HepG2 (cell line): ENCODE measurements around the gene LBX2. TPM values are rescaled to one million over a fixed set of nuclear protein-coding genes. Genes with fewer than 3 reads are reported as not detected.

Source experiments
- ARNT ChIP-seq: fragments of 450-650 bp; IDR thresholded peaks from 2 replicates; pipeline ENCODE4 v1.6.1; 2017
- BORCS8-MEF2B ChIP-seq: sonication (generic); formaldehyde crosslinking; IDR thresholded peaks from 2 replicates; pipeline ENCODE4 v1.8.0; 2022; ENCODE audit warnings: mild to moderate bottlenecking, missing genetic modification reagents
- CC2D1A ChIP-seq: sonication (generic); formaldehyde crosslinking; IDR thresholded peaks from 2 replicates; pipeline ENCODE4 v1.8.1; 2023; ENCODE audit warnings: mild to moderate bottlenecking, missing genetic modification reagents
- CREB1 ChIP-seq, 2 experiments: fragments of 450-650 bp in 1 of 2; IDR thresholded peaks; 2 replicates each; pipeline ENCODE4 v1.6.1; 2016 to 2017; ENCODE audit warnings: control low read depth in 1 of 2, mild to moderate bottlenecking in 1 of 2, missing compliant biosample characterization in 1 of 2, missing genetic modification characterization in 1 of 2
- CREM ChIP-seq, 2 experiments: sonication (generic) in 1 of 2; formaldehyde crosslinking in 1 of 2; IDR thresholded peaks; 2 replicates each; pipeline versions ENCODE4 v1.4.0 to v1.6.1; 2016 to 2020; ENCODE audit warnings: antibody characterized with exemption in 1 of 2, mild to moderate bottlenecking in 1 of 2, missing genetic modification reagents in 1 of 2
- FOXJ3 ChIP-seq: sonication (generic); formaldehyde crosslinking; IDR thresholded peaks from 2 replicates; pipeline ENCODE4 v1.4.0; 2020; ENCODE audit warnings: missing genetic modification reagents, mild to moderate bottlenecking, borderline replicate concordance
- FOXP4 ChIP-seq: sonication (generic); formaldehyde crosslinking; IDR thresholded peaks from 2 replicates; pipeline ENCODE4 v1.4.0; 2020; ENCODE audit warnings: missing genetic modification reagents
- KDM4B ChIP-seq: sonication (generic); formaldehyde crosslinking; IDR thresholded peaks from 2 replicates; pipeline ENCODE4 v1.4.0; 2020; ENCODE audit warnings: missing genetic modification reagents
- MYPOP ChIP-seq: sonication (generic); formaldehyde crosslinking; IDR thresholded peaks from 2 replicates; pipeline ENCODE4 v1.8.1; 2023; ENCODE audit warnings: mild to moderate bottlenecking, moderate library complexity, missing genetic modification reagents
- NFE2L1 ChIP-seq: sonication (generic); formaldehyde crosslinking; IDR thresholded peaks from 2 replicates; pipeline ENCODE4 v1.4.0; 2020; ENCODE audit warnings: missing genetic modification reagents, mild to moderate bottlenecking, borderline replicate concordance
- NR2F2 ChIP-seq: IDR thresholded peaks from 2 replicates; pipeline ENCODE4 v1.6.1; 2012; ENCODE audit warnings: low read depth, inconsistent platforms, borderline replicate concordance
- RARA ChIP-seq: IDR thresholded peaks from 2 replicates; pipeline ENCODE4 v1.6.1; 2016; ENCODE audit warnings: missing genetic modification reagents, missing compliant biosample characterization
- TBX3 ChIP-seq: fragments of 450-650 bp; IDR thresholded peaks from 2 replicates; pipeline ENCODE4 v1.6.1; 2017; ENCODE audit warnings: antibody characterized with exemption, mild to moderate bottlenecking, inconsistent platforms, borderline replicate concordance
- ZC3H4 ChIP-seq: sonication (generic); formaldehyde crosslinking; IDR thresholded peaks from 2 replicates; pipeline ENCODE4 v1.4.0; 2020; ENCODE audit warnings: missing genetic modification reagents, borderline replicate concordance
- ZNF253 ChIP-seq: sonication (generic); formaldehyde crosslinking; IDR thresholded peaks from 2 replicates; pipeline ENCODE4 v1.8.0; 2022; ENCODE audit warnings: mild to moderate bottlenecking, missing genetic modification reagents, borderline replicate concordance
- ZNF547 ChIP-seq: sonication (generic); formaldehyde crosslinking; IDR thresholded peaks from 2 replicates; pipeline ENCODE4 v1.5.1; 2020; ENCODE audit warnings: mild to moderate bottlenecking, missing genetic modification reagents
- ZNF747 ChIP-seq: sonication (generic); formaldehyde crosslinking; IDR thresholded peaks from 2 replicates; pipeline ENCODE4 v1.8.1; 2023; ENCODE audit warnings: missing genetic modification reagents, mild to moderate bottlenecking, borderline replicate concordance
- ZSCAN21 ChIP-seq: sonication (generic); formaldehyde crosslinking; IDR thresholded peaks from 2 replicates; pipeline ENCODE4 v1.8.0; 2022; ENCODE audit warnings: mild to moderate bottlenecking, missing genetic modification reagents, moderate library complexity, borderline replicate concordance
- polyA plus RNA-seq, 8 experiments: library from polyadenylated mRNA; depleted of rRNA in 3 of 8; stranded (reverse) in 7 of 8; unstranded in 1 of 8; fragments of >200 nt; fragmentation: Illumina TruSeq in 4 of 8; extraction: Trizol in 4 of 8; gene quantifications; 2 replicates each; pipeline versions ENCODE4 v1.2.1 to v1.2.3, GENCODE V29; 2011 to 2016; ENCODE audit warnings: low read depth in 4 of 8, missing spikeins in 1 of 8, mixed read lengths in 1 of 8; ENCODE audit not compliant: insufficient read depth in 1 of 8
- total RNA-seq, 5 experiments: library from RNA; depleted of rRNA; stranded (reverse); fragments of >200 nt; fragmentation: Illumina TruSeq; extraction: Trizol; gene quantifications; 2 replicates each; pipeline ENCODE4 v1.2.3, GENCODE V29; 2016; ENCODE audit warnings: low read depth in 1 of 5
- TF ChIP-seq, protein P1 (sequence below): sonication (generic); formaldehyde crosslinking; IDR thresholded peaks from 2 replicates; pipeline ENCODE4 v1.4.0; 2020; ENCODE audit warnings: mild to moderate bottlenecking, missing genetic modification reagents
- TF ChIP-seq, protein P2 (sequence below): IDR thresholded peaks from 2 replicates; pipeline ENCODE4 v1.6.1; 2016; ENCODE audit warnings: mild to moderate bottlenecking
- TF ChIP-seq, protein P3 (sequence below): fragments of 450-650 bp; IDR thresholded peaks from 2 replicates; pipeline ENCODE4 v1.6.1; 2017

LBX2 gene
- total and polyA plus RNA-seq, 2 of the 13 experiments (the other 11 are each of a cell fraction or from before 2014, with no cell fraction given): 6.4 to 8.1 TPM

- TF ChIP-seq ZNF747 (CRISPR knock-in tag): peak; percentile 41; the same call in 1 of the 2 replicates
- no peak for TF ChIP-seq NFE2L1
- TF ChIP-seq ZC3H4 (CRISPR knock-in tag): no peak
- TF ChIP-seq CC2D1A: no peak
- TF ChIP-seq, protein P1, sequence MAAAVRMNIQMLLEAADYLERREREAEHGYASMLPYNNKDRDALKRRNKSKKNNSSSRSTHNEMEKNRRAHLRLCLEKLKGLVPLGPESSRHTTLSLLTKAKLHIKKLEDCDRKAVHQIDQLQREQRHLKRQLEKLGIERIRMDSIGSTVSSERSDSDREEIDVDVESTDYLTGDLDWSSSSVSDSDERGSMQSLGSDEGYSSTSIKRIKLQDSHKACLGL (CRISPR knock-in tag): peak; percentile 34; the same call in 1 of the 2 replicates
- TF ChIP-seq, protein P2, sequence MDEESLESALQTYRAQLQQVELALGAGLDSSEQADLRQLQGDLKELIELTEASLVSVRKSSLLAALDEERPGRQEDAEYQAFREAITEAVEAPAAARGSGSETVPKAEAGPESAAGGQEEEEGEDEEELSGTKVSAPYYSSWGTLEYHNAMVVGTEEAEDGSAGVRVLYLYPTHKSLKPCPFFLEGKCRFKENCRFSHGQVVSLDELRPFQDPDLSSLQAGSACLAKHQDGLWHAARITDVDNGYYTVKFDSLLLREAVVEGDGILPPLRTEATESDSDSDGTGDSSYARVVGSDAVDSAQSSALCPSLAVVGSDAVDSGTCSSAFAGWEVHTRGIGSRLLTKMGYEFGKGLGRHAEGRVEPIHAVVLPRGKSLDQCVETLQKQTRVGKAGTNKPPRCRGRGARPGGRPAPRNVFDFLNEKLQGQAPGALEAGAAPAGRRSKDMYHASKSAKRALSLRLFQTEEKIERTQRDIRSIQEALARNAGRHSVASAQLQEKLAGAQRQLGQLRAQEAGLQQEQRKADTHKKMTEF (CRISPR knock-in tag): 0 out of 2 replicates have a peak, but pooled peaks have one; percentile 28
- peak; percentile 70; the same call in 1 of the 2 replicates for TF ChIP-seq CREM (IDR thresholded peaks at IDR 0.05)
- no peak for TF ChIP-seq CREM (CRISPR knock-in tag; IDR thresholded peaks at IDR 0.05)
- TF ChIP-seq ZNF253 (CRISPR knock-in tag): 0 out of 2 replicates have a peak, but pooled peaks have one; percentile 67
- TF ChIP-seq FOXP4: peak; percentile 31; the same call in 1 of the 2 replicates
- TF ChIP-seq CREB1 (IDR thresholded peaks at IDR 0.05): no peak
- 0 out of 2 replicates have a peak, but pooled peaks have one; percentile 46 for TF ChIP-seq CREB1 (CRISPR knock-in tag; IDR thresholded peaks at IDR 0.05)
- TF ChIP-seq FOXJ3 (CRISPR knock-in tag): peak; percentile 66; the same call in 1 of the 2 replicates
- 0 out of 2 replicates have a peak, but pooled peaks have one; percentile 39 for TF ChIP-seq ZSCAN21
- 0 out of 2 replicates have a peak, but pooled peaks have one; percentile 59 for TF ChIP-seq ZNF547
- no peak for TF ChIP-seq TBX3
- peak; percentile 74; the same call in 1 of the 2 replicates for TF ChIP-seq RARA
- TF ChIP-seq KDM4B (CRISPR knock-in tag): 0 out of 2 replicates have a peak, but pooled peaks have one; percentile 31
- no peak for TF ChIP-seq MYPOP (CRISPR knock-in tag)
- TF ChIP-seq, protein P3, sequence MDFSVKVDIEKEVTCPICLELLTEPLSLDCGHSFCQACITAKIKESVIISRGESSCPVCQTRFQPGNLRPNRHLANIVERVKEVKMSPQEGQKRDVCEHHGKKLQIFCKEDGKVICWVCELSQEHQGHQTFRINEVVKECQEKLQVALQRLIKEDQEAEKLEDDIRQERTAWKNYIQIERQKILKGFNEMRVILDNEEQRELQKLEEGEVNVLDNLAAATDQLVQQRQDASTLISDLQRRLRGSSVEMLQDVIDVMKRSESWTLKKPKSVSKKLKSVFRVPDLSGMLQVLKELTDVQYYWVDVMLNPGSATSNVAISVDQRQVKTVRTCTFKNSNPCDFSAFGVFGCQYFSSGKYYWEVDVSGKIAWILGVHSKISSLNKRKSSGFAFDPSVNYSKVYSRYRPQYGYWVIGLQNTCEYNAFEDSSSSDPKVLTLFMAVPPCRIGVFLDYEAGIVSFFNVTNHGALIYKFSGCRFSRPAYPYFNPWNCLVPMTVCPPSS: no peak
- TF ChIP-seq ARNT: no peak
- TF ChIP-seq BORCS8-MEF2B (CRISPR knock-in tag): peak; percentile 21; the same call in 1 of the 2 replicates
- TF ChIP-seq NR2F2: 0 out of 2 replicates have a peak, but pooled peaks have one; percentile 17
These were observed 2.2 kb downstream of the LBX2 start (continued) for GRCh38 chr2:74496997-74497776.
